CD4-positive, alpha-beta T cell treated with Interleukin-4 for 4 hours (primary cell): Measurements from ENCODE around the gene CYB5D1.
"Not testable (repeated sequence)": the region's sequence is repeated elsewhere in the genome, so short reads cannot be mapped to it uniquely, and the experiment has no call there.

Experiments
- DNase-seq: peaks from one replicate; pipeline ENCODE4 v3.0.0-alpha.2; 2020

The CYB5D1 gene

GRCh38 chr17:7857713-7858521, at the start of gene CYB5D1:
Gene CYB5D1 (plus strand): TSS chr17:7858003. CDS start chr17:7858135, 132 bp downstream.
- peak; percentile 96 for DNase-seq

- no peak for DNase-seq
Measured at GRCh38 chr17:7809086-7809790, 48.6 kb upstream of the CYB5D1 start.

GRCh38 chr17:7809791-7810343, 47.9 kb upstream of the CYB5D1 start:
- DNase-seq, result not testable (repeated sequence)

- no peak for DNase-seq
Measured at GRCh38 chr17:7811251-7811650, 46.6 kb upstream of the CYB5D1 start.

- DNase-seq, result no peak
Measured at GRCh38 chr17:7814969-7815368, 42.8 kb upstream of the CYB5D1 start.

- no peak for DNase-seq
Measured at GRCh38 chr17:7816926-7817642, 40.7 kb upstream of the CYB5D1 start.

GRCh38 chr17:7817643-7817964, 40.2 kb upstream of the CYB5D1 start:
- no peak for DNase-seq

GRCh38 chr17:7818026-7818425, 39.8 kb upstream of the CYB5D1 start:
- no peak for DNase-seq

- DNase-seq, result no peak
Measured at GRCh38 chr17:7818746-7819645, 38.8 kb upstream of the CYB5D1 start.

GRCh38 chr17:7820231-7820630, 37.6 kb upstream of the CYB5D1 start:
- no peak for DNase-seq

GRCh38 chr17:7822126-7822525, 35.7 kb upstream of the CYB5D1 start:
- no peak for DNase-seq

- no peak for DNase-seq
Measured at GRCh38 chr17:7823581-7824001, 34.2 kb upstream of the CYB5D1 start.

- DNase-seq, result no peak
Measured at GRCh38 chr17:7824021-7824924, 33.5 kb upstream of the CYB5D1 start.

GRCh38 chr17:7825206-7825990, 32.4 kb upstream of the CYB5D1 start:
- DNase-seq, result no peak

GRCh38 chr17:7830616-7831015, 27.2 kb upstream of the CYB5D1 start:
- no peak for DNase-seq

GRCh38 chr17:7831233-7831632, 26.6 kb upstream of the CYB5D1 start:
- no peak for DNase-seq

GRCh38 chr17:7832431-7832830, 25.4 kb upstream of the CYB5D1 start:
- DNase-seq, result no peak

- DNase-seq, result no peak
Measured at GRCh38 chr17:7833011-7833794, 24.6 kb upstream of the CYB5D1 start.

GRCh38 chr17:7833795-7834541, 23.8 kb upstream of the CYB5D1 start, which contains the start of gene KDM6B:
Gene KDM6B (plus strand): TSS chr17:7834217. CDS start chr17:7845555, 11,338 bp downstream.
- peak; percentile 86 for DNase-seq
